Measurements from ENCODE around the gene SLC8A3. TPM values are rescaled to one million over a fixed set of nuclear protein-coding genes. Genes with fewer than 3 reads are reported as not detected.

Gene SLC8A3
- total and polyA plus RNA-seq, 10 of the 15 experiments (the other 5 are each of a cell fraction or from before 2014, with no cell fraction given), result 0.04 to 0.17 (median 0.13) TPM; not detected in 3

- Histone ChIP-seq H3K4me3 (no peak overlapping the region), H3K79me2 (ENCODE audit: control insufficient read depth, insufficient read depth, low read length) (no peaks in the 10 kb centered on the region), H4K20me1 (ENCODE audit: control insufficient read depth, insufficient read depth) (no peaks in the 10 kb centered on the region; the same call in 1 of the 2 replicates), H3K4me2 (ENCODE audit: control insufficient read depth, insufficient read depth) (no peak overlapping the region), H2AFZ (ENCODE audit: control insufficient read depth, low read depth, low read length) (no peak overlapping the region), H3K36me3 (ENCODE audit: control insufficient read depth in 2 of 2, insufficient read depth in 2 of 2, low read length in 1 of 2) (no peaks in the 10 kb centered on the region), H3K9ac (ENCODE audit: control insufficient read depth, insufficient read depth, low read length) (no peak overlapping the region), H3K9me3 (replicated peaks; ENCODE audit: control insufficient read depth, insufficient read depth, low read length) (no peaks in the 10 kb centered on the region; the same call in 2 of the 3 replicates), H3K27me3 (replicated peaks in 1 of 2; ENCODE audit: control insufficient read depth in 2 of 2, insufficient read depth in 2 of 2, low read length in 1 of 2) (no peaks in the 10 kb centered on the region), H3K27ac (ENCODE audit: control insufficient read depth, insufficient read depth) (no peak overlapping the region), H3K4me1 (ENCODE audit: control insufficient read depth, insufficient read depth, low read length) (peaks cover 30% of the 10 kb centered on the region)
- BruUV-seq (replicated peaks), result no TSS peak
- POLR2A ChIA-PET, result no interaction called here
- in situ Hi-C loops (cut with MboI) (loop anchor here (5.0 kb wide), 1 partner anchor 282 kb away; no protein-coding TSS in a partner anchor), intact Hi-C loops (cut with micrococcal nuclease; ENCODE audit: unreplicated experiment) (loop anchor here (5.0 kb wide), 2 partner anchors 137 to 282 kb away; partner anchors contain the start of gene SMOC1)
- ATAC-seq (no peak), DNase-seq (ENCODE audit: low read depth, low spot score) (no peak), FAIRE-seq (no peak)
- TF ChIP-seq NR2F1 (conservative IDR thresholded peaks at IDR 0.05) (no peak), CTCF (IDR thresholded peaks at IDR 0.05 in 2 of 3, conservative IDR thresholded peaks at IDR 0.05 in 1 of 3; ENCODE audit: control insufficient read depth in 2 of 3, extremely low read depth in 1 of 3, insufficient read depth in 1 of 3, low read depth in 3 of 3, low read length in 3 of 3) (no peak), PKNOX1 (IDR thresholded peaks at IDR 0.05) (no peak), TARDBP (IDR thresholded peaks at IDR 0.05; ENCODE audit: borderline replicate concordance) (no peak), IKZF2 (IDR thresholded peaks at IDR 0.05) (no peak), SMAD1 (IDR thresholded peaks at IDR 0.05; ENCODE audit: low read depth, partially characterized antibody) (no peak), HDAC6 (IDR thresholded peaks at IDR 0.05; ENCODE audit: unreplicated experiment) (no peak), WRNIP1 (IDR thresholded peaks at IDR 0.05; ENCODE audit: borderline replicate concordance, low read depth, low read length) (no peak), CBX5 (IDR thresholded peaks at IDR 0.05; ENCODE audit: low read depth) (no peak), CREB1 (IDR thresholded peaks at IDR 0.05; ENCODE audit: low read depth) (no peak), NFYA (IDR thresholded peaks at IDR 0.05; ENCODE audit: borderline replicate concordance, low read depth, low read length) (no peak), PBX3 (IDR thresholded peaks at IDR 0.05; ENCODE audit: insufficient replicate concordance, low read depth, low read length) (no peak), POLR2AphosphoS5 (IDR thresholded peaks at IDR 0.05; ENCODE audit: low read length) (no peak), MXI1 (IDR thresholded peaks at IDR 0.05; ENCODE audit: low read depth, low read length) (no peak), SUZ12 (IDR thresholded peaks at IDR 0.05; ENCODE audit: unreplicated experiment) (no peak), BMI1 (IDR thresholded peaks at IDR 0.05; ENCODE audit: borderline replicate concordance) (no peak), SIN3A (IDR thresholded peaks at IDR 0.05; ENCODE audit: low read depth, low read length) (no peak), PAX5 (IDR thresholded peaks at IDR 0.05; ENCODE audit: borderline replicate concordance, low read depth, low read length) (no peak), NFIC (IDR thresholded peaks at IDR 0.05; ENCODE audit: low read depth, low read length) (no peak)
- RAD21 ChIA-PET (ENCODE audit: unreplicated experiment), result interaction anchor here (1.4 kb wide), 1 partner anchor 13 kb away, joined by 5 read pairs; no protein-coding TSS in a partner anchor
- SMC1A ChIA-PET (ENCODE audit: uncharacterized antibody, unreplicated experiment), result interaction anchor here (1.0 to 1.5 kb wide), 4 partner anchors 30 to 199 kb away, joined by 3 to 4 read pairs (median 4); no protein-coding TSS in a partner anchor
- 51% methylated on average over 7 of the region's 7 CpGs for WGBS (ENCODE audit: insufficient coverage, insufficient replicate concordance, low lambda C conversion rate, missing lambda C conversion rate)
- CTCF ChIA-PET, result interaction anchor here (0.7 to 3.5 kb wide), 8 partner anchors 10 to 519 kb away, joined by 3 to 27 read pairs (median 5); partner anchors contain the start of gene SMOC1
Observed at GRCh38 chr14:70014406-70015095, 174.2 kb downstream of the SLC8A3 start.
